ENCODE data around the gene XXYLT1.

DNA sequence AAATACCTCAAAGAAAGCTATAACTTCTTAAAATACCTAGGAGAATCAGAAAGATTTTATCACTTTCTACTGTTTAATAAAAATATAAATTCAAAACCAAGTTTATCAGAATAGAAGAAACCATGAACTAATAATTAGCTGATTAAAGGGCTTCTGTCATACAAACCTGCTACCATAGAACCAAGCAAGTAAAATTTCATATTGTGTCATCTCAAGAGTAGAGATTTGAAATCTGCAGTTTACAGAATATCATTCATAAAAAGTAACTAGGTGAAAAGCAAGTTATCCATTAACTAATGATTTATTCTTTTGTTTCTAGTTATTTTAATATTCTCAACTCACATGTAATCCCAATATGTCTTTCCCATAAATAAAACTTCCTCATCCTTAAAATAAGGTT lies 36.8 kb upstream of the XXYLT1 start:
- TF ChIP-seq, protein P1, sequence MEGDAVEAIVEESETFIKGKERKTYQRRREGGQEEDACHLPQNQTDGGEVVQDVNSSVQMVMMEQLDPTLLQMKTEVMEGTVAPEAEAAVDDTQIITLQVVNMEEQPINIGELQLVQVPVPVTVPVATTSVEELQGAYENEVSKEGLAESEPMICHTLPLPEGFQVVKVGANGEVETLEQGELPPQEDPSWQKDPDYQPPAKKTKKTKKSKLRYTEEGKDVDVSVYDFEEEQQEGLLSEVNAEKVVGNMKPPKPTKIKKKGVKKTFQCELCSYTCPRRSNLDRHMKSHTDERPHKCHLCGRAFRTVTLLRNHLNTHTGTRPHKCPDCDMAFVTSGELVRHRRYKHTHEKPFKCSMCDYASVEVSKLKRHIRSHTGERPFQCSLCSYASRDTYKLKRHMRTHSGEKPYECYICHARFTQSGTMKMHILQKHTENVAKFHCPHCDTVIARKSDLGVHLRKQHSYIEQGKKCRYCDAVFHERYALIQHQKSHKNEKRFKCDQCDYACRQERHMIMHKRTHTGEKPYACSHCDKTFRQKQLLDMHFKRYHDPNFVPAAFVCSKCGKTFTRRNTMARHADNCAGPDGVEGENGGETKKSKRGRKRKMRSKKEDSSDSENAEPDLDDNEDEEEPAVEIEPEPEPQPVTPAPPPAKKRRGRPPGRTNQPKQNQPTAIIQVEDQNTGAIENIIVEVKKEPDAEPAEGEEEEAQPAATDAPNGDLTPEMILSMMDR (IDR thresholded peaks at IDR 0.05): no peak
- TF ChIP-seq TP53 (CRISPR knock-in tag; IDR thresholded peaks at IDR 0.05): no peak
- no peak for TF ChIP-seq USF2 (CRISPR knock-in tag; IDR thresholded peaks at IDR 0.05)
- TF ChIP-seq ZSCAN18 (CRISPR knock-in tag; IDR thresholded peaks at IDR 0.05): no peak
- no peak for TF ChIP-seq EMX1 (CRISPR knock-in tag; IDR thresholded peaks at IDR 0.05)
- no peak for TF ChIP-seq ZNF138 (CRISPR knock-in tag; conservative IDR thresholded peaks at IDR 0.05)
- TF ChIP-seq, protein P2, sequence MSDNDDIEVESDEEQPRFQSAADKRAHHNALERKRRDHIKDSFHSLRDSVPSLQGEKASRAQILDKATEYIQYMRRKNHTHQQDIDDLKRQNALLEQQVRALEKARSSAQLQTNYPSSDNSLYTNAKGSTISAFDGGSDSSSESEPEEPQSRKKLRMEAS (CRISPR knock-in tag; IDR thresholded peaks at IDR 0.05): no peak
- no peak for TF ChIP-seq ESRRA (CRISPR knock-in tag; IDR thresholded peaks at IDR 0.05; ENCODE audit: borderline replicate concordance)
- TF ChIP-seq TCF7 (CRISPR knock-in tag; IDR thresholded peaks at IDR 0.05; ENCODE audit: low read depth): no peak
- no peak for TF ChIP-seq ZBTB21 (CRISPR knock-in tag; IDR thresholded peaks at IDR 0.05; ENCODE audit: borderline replicate concordance)
- TF ChIP-seq JUN (CRISPR knock-in tag; IDR thresholded peaks at IDR 0.05): no peak

Measured in WTC11 (cell line).